ENCODE results near the gene PMEL.
"Not testable (repeated sequence)": the region's sequence is repeated elsewhere in the genome, so short reads cannot be mapped to it uniquely, and the experiment has no call there.

Gene PMEL

GRCh38 chr12:55982319-55982936 is 16.6 kb upstream of the PMEL start:
- DNase-seq = no peak

GRCh38 chr12:55981882-55982281 is 16.0 kb upstream of the PMEL start:
- DNase-seq = not testable (repeated sequence)

GRCh38 chr12:55979069-55979468 is 13.2 kb upstream of the PMEL start:
- DNase-seq = no peak

GRCh38 chr12:55978393-55978792 is 12.6 kb upstream of the PMEL start:
- no peak for DNase-seq

GRCh38 chr12:55974308-55974730 is 8.5 kb upstream of the PMEL start:
- DNase-seq = no peak

- peak; percentile 80 for DNase-seq
Observed at GRCh38 chr12:55973599-55974307, 7.9 kb upstream of the PMEL start, which contains the start of gene RAB5B. Gene RAB5B (plus strand): TSS chr12:55974078. CDS start chr12:55986961, 12,883 bp downstream.

- DNase-seq = no peak
Observed at GRCh38 chr12:55972911-55973598, 7.2 kb upstream of the PMEL start.

GRCh38 chr12:55972456-55972855 is 6.6 kb upstream of the PMEL start:
- no peak for DNase-seq

GRCh38 chr12:55972042-55972441 is 6.2 kb upstream of the PMEL start:
- no peak for DNase-seq

- DNase-seq = no peak
Observed at GRCh38 chr12:55970775-55971174, 4.9 kb upstream of the PMEL start.

- DNase-seq = no peak
Observed at GRCh38 chr12:55969356-55969755, 3.5 kb upstream of the PMEL start.

- peak; percentile 77 for DNase-seq
Observed at GRCh38 chr12:55966408-55967281, 803 bp upstream of the PMEL start, which contains the start of gene CDK2. Gene CDK2 (plus strand): TSS chr12:55966830. CDS start chr12:55967009, 179 bp downstream.

- no peak for DNase-seq
Observed at GRCh38 chr12:55965240-55965639, 602 bp downstream of the PMEL start.

GRCh38 chr12:55963760-55964159 is 2.1 kb downstream of the PMEL start:
- no peak for DNase-seq

GRCh38 chr12:55957106-55957859 is 8.6 kb downstream of the PMEL start:
- DNase-seq = no peak

- peak; percentile 75 for DNase-seq
Observed at GRCh38 chr12:55955800-55956508, 9.9 kb downstream of the PMEL start.

GRCh38 chr12:55955344-55955743 is 10.5 kb downstream of the PMEL start:
- DNase-seq = no peak

- DNase-seq = no peak
Observed at GRCh38 chr12:55946553-55946952, 19.3 kb downstream of the PMEL start.

- no peak for DNase-seq
Observed at GRCh38 chr12:55942577-55943136, 23.2 kb downstream of the PMEL start.

GRCh38 chr12:55942055-55942454 is 23.8 kb downstream of the PMEL start:
- DNase-seq = no peak

All from 8988T (cell line).